Stimulated activated CD4-positive, alpha-beta T cell treated with anti-CD3 and anti-CD28 coated beads, Interleukin-1b, Interleukin-23, amount 100 ng/mL, for 4 hours (primary cell): ENCODE results near the gene USP6NL.

Source experiments
- DNase-seq, 2 donors: peaks; one replicate each; pipeline ENCODE4 v3.0.0-alpha.2; 2020; ENCODE audit warnings: low read depth in 2 of 2

The USP6NL gene

GRCh38 chr10:11415095-11415494 lies 196.4 kb downstream of the USP6NL start:
- no peak for DNase-seq

DNA sequence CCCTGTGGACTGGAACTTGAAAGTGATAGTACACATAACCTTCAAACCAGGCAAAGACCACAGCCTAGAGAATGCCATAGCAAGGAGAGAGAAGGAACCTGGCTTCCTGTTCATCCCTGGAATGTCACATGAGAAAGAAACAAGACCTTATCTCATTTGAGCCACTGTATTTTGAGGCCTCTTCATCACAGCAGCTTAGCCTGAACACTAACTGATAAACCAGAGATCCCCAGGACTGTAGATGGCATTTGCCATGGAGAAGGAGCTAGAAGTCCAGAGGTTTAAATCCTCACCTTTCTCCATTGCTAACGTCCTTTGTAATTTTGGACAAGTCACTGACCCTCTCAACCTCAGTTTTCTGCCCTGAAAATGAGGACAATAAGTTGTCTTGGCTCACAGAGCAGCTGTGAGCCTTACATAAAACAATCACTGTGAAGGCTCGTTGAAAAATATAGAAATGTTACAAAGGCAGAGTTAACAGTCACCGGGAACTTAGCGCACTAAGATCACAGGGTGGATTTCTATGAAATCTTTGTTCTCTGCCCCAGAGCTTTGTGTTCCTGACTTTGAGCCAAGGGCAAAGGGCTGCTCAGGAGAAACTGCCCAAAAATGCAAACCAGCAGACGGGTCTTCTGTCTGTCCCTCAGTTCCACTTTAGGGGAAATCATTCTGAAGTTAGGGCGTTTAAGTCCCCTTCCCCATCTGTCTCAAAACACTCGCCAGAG lies 197.0 kb downstream of the USP6NL start:
- no peak for DNase-seq

GRCh38 chr10:11411926-11412545 lies 199.4 kb downstream of the USP6NL start:
- DNase-seq: no peak

- DNase-seq: no peak
These were observed 202.1 kb downstream of the USP6NL start for GRCh38 chr10:11409357-11409756.

DNA sequence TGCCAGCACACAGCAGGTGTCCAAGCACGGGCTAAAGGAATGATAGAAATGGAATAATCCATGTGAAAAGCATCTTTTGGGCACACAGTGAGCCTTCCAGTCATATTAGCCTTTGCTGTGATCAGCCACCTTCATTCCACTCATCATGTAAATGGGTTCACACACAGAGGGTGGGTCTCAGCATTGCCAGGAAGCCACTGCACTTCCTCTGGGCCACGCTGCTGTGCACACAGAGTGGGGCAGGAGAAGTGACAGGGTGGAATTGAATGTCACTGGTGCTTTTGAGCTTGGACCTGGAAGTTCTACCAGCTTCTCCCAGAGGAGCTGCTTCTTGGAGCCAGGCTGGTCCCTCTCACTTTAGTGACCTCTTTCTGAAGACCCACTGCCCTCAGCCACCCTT lies 203.5 kb downstream of the USP6NL start:
- DNase-seq: no peak

- DNase-seq: no peak
These were observed 204.7 kb downstream of the USP6NL start for GRCh38 chr10:11406746-11407145.

DNA sequence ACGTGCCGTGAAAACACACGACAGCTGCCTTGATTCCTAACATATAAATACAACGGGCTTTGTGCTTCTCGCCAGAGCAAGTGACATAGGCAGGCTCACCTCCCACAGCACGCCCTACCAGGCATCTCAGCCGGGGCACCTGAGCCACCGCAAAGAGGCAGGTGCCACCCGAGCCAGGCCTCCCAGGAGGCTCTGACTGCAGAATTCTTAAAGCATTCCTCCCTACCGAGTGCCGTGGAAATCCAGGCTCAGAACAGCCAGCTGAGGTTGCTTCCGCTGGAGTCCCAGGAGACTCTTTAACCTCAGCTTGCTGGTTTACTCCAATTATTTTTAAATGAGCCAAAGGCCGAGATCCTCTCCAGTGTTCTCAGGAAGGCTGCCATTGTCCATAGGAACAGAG lies 206.5 kb downstream of the USP6NL start:
- DNase-seq: no peak
